Measurements from ENCODE around the gene ING3. TPM values are rescaled to one million over a fixed set of nuclear protein-coding genes. Genes with fewer than 3 reads are reported as not detected.

The ING3 gene
- total and polyA plus RNA-seq, 9 of the 15 experiments (the other 6 are each of a cell fraction or from before 2014, with no cell fraction given): 22.8 to 233 (median 50.4) TPM

- TF ChIP-seq RAD21 (CRISPR knock-in tag; conservative IDR thresholded peaks at IDR 0.05 in 1 of 2, IDR thresholded peaks at IDR 0.05 in 1 of 2) (no peak), EHMT2 (IDR thresholded peaks at IDR 0.05) (no peak), HMGN3 (IDR thresholded peaks at IDR 0.05; ENCODE audit: borderline replicate concordance, extremely low read depth, insufficient read length, low read depth, low read length) (peak; percentile 26), ATF2 (CRISPR knock-in tag; IDR thresholded peaks at IDR 0.05) (no peak), ZZZ3 (IDR thresholded peaks at IDR 0.05) (no peak), HNRNPUL1 (IDR thresholded peaks at IDR 0.05; ENCODE audit: low read length) (no peak), PREB (CRISPR knock-in tag; IDR thresholded peaks at IDR 0.05) (no peak), NELFE (IDR thresholded peaks at IDR 0.05; ENCODE audit: insufficient read depth, insufficient read length) (no peak), SMC3 (conservative IDR thresholded peaks at IDR 0.05; ENCODE audit: insufficient read depth, low read depth, low read length) (no peak), ELF1 (tag; IDR thresholded peaks at IDR 0.05) (no peak), ZNF655 (CRISPR knock-in tag; IDR thresholded peaks at IDR 0.05) (no peak), FOS (IDR thresholded peaks at IDR 0.05; ENCODE audit: extremely low read depth, insufficient read length) (no peak), HBP1 (CRISPR knock-in tag; IDR thresholded peaks at IDR 0.05) (no peak), KAT8 (IDR thresholded peaks at IDR 0.05; ENCODE audit: low read depth) (no peak), ELF4 (CRISPR knock-in tag; IDR thresholded peaks at IDR 0.05) (0 out of 2 replicates have a peak, but pooled peaks have one; percentile 22), ZNF12 (CRISPR knock-in tag; IDR thresholded peaks at IDR 0.05) (no peak), ZNF133 (CRISPR knock-in tag; IDR thresholded peaks at IDR 0.05) (no peak), MTA3 (IDR thresholded peaks at IDR 0.05; ENCODE audit: borderline replicate concordance) (peak; percentile 79), ETV1 (tag; conservative IDR thresholded peaks at IDR 0.05; ENCODE audit: low read depth) (no peak)
- TF ChIP-seq, protein P1, sequence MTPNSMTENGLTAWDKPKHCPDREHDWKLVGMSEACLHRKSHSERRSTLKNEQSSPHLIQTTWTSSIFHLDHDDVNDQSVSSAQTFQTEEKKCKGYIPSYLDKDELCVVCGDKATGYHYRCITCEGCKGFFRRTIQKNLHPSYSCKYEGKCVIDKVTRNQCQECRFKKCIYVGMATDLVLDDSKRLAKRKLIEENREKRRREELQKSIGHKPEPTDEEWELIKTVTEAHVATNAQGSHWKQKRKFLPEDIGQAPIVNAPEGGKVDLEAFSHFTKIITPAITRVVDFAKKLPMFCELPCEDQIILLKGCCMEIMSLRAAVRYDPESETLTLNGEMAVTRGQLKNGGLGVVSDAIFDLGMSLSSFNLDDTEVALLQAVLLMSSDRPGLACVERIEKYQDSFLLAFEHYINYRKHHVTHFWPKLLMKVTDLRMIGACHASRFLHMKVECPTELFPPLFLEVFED (CRISPR knock-in tag; conservative IDR thresholded peaks at IDR 0.05): no peak
Observed at GRCh38 chr7:120985130-120985758, 34.7 kb downstream of the ING3 start (continued).
